ENCODE data around the gene PHOX2A.

The PHOX2A gene

DNA sequence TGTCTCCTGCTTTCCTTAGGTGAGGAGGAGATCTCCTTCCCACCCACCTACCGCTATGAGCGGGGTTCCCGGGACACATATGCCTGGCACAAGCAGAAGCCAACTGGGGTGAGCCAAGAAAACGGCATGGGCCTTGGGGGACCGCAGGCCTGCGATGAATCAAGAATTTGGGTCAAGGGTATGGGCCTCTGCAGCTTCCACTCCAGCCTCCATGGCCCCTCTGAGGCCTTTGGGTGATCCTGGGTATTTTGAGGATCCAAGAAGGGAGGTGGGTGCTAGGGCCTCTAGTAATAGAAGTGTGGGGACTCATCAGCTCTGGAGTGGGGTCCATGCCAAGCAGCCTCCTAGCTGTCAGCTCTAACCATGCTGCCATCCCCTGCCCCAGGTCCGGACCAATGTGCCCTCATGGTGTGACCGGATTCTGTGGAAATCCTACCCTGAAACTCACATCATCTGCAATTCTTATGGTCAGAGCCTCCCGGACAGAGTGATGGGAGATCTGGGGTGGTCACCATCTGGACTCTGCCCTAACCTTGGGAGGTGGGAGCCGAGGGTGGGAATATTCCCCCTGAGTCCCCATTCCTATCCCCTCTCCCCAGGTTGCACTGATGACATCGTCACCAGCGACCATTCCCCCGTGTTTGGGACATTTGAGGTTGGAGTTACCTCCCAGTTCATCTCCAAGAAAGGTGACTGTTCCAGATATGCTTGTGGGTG is 10.8 kb downstream of the PHOX2A start:
- TF ChIP-seq GATA2 (IDR thresholded peaks at IDR 0.05; ENCODE audit: low read depth, low read length) (no peak), GATA3 (IDR thresholded peaks at IDR 0.05; ENCODE audit: low read depth, low read length) (no peak)

DNA sequence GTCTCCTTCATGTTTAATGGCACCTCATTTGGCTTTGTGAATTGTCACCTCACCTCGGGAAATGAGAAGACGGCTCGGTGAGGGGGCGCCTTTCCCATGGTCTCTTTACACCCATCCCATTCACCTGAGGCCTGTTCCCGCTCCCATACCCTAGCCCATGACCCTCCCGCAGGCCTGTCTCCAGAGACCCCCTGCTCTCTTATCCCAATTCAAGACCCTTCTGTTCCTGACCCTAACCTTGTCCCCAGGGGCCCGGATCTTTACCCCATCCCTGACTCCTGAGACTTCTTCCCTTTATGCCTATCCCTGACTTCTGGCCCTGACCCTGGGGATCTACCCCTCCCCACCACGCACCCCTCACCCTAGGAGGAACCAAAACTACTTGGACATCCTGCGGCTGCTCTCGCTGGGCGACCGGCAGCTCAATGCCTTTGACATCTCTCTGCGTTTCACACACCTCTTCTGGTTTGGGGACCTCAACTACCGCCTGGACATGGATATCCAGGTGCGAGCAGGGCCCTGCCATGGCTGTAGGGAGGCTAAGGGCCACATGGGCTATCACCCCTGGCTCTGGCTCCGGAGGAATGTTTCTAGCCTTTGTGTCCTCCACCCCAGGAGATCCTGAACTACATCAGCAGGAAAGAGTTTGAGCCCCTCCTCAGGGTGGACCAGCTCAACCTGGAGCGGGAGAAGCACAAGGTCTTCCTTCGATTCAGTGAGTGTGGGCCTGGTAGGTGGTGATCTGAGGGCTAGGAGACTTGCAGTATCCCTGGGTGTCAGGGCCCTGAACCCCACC is 11.5 kb downstream of the PHOX2A start:
- no peak for TF ChIP-seq GATA2 (IDR thresholded peaks at IDR 0.05; ENCODE audit: low read depth, low read length)
- no peak for TF ChIP-seq GATA3 (IDR thresholded peaks at IDR 0.05; ENCODE audit: low read depth, low read length)

DNA sequence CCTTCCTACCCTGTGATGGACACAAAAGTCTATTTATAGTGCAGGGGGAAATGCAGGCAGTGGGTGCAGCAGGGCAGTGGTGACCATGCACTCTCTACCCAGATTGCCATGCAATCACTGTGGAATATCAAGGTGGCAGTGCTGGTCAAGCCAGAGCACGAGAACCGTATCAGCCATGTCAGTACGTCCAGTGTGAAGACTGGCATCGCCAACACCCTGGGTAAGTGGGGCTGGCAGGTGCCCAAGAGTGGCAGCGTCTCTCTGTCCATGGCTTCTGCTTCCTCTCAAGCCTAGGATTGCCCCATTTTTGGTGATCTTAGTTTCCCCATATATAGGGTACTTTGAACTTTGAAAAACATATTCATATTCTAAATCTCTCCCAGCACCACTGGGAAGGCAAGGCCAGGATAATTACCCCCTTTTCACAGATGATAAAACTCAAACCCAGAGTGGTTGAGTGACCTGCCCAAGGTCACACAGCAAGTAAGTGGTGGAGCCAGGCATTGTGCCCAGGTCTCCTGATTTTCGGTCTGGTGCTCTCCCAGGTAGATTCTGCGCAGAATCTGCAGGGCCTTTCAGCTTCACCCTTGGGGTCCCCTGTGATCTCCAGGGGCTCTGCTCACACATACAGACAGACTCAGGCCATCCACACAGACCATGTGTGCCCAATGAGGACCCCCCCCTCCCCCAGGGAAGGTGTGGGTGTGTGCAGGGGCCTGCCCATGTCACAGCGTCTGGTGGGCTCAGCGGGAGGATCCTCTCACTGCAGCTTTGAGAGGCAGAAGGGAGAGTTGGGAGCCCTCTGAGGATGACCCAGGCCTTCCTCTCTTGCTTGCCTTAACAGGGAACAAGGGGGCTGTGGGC is 12.3 kb downstream of the PHOX2A start:
- TF ChIP-seq GATA3 (IDR thresholded peaks at IDR 0.05; ENCODE audit: low read depth, low read length) (no peak), GATA2 (IDR thresholded peaks at IDR 0.05; ENCODE audit: low read depth, low read length) (no peak)

DNA sequence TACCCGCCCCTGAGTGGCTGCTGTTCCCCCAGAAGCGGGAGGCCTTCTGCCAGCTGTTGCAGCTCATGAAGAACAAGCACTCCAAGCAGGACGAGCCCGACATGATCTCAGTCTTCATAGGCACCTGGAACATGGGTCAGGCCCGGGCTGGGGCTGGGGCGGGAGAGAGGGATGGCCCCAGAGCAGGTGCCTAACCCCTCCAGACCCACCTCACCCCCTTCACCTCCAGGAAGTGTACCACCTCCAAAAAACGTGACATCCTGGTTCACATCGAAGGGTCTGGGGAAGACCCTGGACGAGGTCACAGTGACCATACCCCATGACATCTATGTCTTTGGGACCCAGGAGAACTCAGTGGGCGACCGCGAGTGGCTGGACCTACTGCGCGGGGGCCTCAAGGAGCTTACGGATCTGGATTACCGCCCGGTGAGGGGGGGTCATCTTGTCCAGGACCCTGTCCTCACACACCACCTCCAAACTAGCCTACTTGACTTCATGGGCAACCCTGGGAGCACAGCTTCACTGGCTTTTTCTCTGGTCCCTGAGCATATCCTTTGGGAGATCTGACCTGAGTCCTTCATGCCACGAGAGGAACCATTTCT is 13.1 kb downstream of the PHOX2A start:
- no peak for TF ChIP-seq GATA2 (IDR thresholded peaks at IDR 0.05; ENCODE audit: low read depth, low read length)
- no peak for TF ChIP-seq GATA3 (IDR thresholded peaks at IDR 0.05; ENCODE audit: low read depth, low read length)

DNA sequence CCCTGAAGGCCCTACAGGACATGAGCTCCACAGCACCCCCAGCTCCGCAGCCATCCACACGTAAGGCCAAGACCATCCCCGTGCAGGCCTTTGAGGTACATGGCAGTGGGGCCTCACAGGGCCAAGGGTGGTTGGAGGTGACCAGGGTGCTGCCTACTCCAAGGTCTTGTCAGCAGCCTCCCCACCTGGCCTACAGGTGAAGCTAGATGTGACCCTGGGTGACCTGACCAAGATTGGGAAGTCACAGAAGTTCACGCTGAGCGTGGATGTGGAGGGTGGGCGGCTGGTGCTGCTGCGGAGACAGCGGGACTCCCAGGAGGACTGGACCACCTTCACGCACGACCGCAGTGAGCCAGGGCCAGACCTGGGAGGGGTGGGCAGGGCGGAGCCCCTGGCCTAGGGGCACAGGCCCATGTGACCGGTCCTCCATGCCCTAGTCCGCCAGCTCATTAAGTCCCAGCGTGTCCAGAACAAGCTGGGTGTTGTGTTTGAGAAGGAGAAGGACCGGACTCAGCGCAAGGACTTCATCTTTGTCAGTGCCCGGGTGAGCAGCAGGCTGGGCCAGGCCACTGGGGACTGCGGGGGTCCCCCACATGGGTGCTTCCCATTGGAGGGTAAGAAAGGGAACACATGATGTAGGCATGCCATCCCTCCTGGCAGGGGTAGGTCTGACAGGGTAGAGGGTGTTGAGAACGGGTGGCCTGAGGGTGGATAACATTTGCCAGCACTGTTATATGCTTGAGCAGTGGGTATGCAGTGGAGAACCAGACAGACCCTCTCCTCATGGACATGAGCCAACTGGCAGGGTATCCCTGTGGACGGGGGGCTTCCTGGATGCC is 13.8 kb downstream of the PHOX2A start:
- TF ChIP-seq GATA3 (IDR thresholded peaks at IDR 0.05; ENCODE audit: low read depth, low read length) (no peak), GATA2 (IDR thresholded peaks at IDR 0.05; ENCODE audit: low read depth, low read length) (no peak)

DNA sequence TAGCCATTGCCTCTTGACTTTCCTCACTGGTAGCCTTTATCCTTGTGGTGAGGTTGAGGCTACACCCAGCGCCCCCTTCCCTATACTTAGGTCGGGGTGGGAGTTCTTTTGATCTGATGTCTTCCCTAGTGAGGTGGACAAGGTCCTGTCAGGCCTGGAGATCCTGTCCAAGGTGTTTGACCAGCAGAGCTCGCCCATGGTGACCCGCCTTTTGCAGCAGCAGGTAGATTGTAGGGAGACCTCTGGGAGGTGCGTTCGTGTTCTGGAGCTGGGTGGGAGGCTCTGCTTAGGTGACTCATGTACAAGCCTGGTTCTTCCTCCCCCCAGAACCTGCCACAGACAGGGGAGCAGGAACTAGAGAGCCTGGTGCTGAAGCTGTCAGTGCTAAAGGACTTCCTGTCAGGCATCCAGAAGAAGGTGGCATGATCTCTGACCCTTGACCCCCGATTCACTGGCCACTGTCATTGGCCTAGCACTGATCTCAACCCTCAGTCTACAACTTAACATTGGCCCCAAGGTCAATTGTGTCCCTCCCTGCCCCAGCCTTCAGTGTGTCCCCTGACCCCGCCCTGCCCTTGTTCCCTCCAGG is 14.5 kb downstream of the PHOX2A start:
- TF ChIP-seq GATA2 (IDR thresholded peaks at IDR 0.05; ENCODE audit: low read depth, low read length), result no peak
- TF ChIP-seq GATA3 (IDR thresholded peaks at IDR 0.05; ENCODE audit: low read depth, low read length), result no peak

DNA sequence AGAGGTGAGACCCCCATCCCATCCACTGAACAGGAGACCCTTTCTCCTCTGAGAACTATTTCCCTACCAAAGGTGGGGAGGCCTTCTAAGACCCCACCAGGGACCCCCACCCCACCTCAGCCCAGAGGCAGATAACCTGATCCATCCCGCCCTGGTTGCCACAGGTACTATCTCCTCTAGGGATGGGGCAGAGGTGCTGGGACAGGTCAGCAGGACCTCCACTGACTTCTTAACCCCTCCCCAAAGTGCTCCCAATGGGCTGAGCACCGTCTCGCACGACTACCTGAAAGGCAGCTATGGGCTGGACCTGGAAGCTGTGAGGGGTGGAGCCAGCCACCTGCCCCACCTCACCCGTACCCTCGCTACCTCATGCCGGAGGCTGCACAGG is 15.1 kb downstream of the PHOX2A start:
- TF ChIP-seq GATA3 (IDR thresholded peaks at IDR 0.05; ENCODE audit: low read depth, low read length), result no peak
- TF ChIP-seq GATA2 (IDR thresholded peaks at IDR 0.05; ENCODE audit: low read depth, low read length), result no peak

DNA sequence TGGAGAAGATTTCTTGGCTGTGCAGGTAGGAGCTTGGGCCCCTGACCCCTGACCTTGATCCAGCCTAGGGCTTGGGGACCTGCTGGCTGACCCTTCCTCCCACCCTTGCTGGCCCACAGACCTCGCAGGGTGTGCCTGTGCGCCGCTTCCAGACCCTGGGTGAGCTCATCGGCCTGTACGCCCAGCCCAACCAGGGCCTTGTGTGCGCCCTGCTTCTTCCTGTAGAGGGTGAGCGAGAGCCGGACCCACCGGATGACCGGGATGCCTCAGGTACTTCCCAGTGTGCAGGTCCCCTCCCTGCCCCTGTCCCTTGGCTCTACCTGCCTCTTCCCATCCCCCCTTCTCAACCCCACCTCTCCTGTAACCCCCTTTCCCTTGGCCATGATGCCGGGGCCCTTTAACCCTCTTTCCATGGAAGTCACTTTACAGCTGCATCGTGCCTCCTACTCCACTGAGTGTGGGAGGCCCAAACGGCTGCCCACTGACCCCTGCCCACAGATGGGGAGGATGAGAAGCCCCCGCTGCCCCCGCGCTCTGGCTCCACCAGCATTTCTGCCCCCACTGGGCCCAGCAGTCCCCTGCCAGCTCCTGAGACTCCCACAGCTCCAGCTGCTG is 15.6 kb downstream of the PHOX2A start:
- TF ChIP-seq GATA3 (IDR thresholded peaks at IDR 0.05; ENCODE audit: low read depth, low read length) (no peak), GATA2 (IDR thresholded peaks at IDR 0.05; ENCODE audit: low read depth, low read length) (no peak)

DNA sequence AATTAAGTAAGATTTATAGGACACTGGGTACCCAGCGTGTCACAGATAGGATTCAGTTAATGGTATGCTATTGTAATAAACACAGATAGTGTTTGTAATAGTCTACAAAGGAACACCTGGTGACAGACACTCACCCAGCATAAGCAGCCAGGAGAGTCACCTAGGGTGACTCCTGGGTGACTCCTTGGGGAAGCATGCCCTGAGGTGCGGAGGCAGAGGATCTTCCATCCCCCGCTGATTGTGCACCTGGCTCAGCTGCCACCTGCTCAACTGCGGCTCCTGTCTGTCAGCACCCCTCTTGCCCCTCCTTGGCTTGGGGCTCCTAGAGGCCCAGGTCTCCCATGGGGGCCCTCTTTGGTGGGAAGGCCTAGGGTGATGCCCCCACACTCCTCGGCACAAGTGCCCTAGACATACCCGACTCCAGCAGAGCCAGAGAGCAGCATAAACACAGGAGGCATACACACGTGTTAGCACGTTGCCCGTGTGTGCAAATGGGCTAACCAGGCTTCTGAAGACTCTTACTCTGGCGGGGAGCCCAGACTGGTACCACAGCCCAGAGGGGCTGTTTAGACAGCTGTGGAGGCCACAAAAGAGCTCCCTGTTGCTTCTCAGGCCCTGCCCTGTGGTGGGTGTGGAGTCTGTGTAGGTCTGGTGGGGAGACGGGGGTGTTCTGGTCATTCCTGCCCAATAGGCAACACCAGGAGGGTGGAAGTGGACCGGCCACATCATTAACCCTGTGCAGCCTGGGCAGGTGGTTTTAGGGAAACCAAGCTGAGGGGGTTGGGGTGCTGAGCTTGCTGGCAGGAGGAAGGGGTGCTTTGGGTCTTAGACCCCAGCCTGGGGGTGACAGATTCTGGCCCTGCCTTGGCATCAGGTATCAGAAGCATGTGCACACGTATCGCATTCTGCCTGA is 16.4 kb downstream of the PHOX2A start:
- TF ChIP-seq GATA3 (IDR thresholded peaks at IDR 0.05; ENCODE audit: low read depth, low read length) (no peak), GATA2 (IDR thresholded peaks at IDR 0.05; ENCODE audit: low read depth, low read length) (no peak)

DNA sequence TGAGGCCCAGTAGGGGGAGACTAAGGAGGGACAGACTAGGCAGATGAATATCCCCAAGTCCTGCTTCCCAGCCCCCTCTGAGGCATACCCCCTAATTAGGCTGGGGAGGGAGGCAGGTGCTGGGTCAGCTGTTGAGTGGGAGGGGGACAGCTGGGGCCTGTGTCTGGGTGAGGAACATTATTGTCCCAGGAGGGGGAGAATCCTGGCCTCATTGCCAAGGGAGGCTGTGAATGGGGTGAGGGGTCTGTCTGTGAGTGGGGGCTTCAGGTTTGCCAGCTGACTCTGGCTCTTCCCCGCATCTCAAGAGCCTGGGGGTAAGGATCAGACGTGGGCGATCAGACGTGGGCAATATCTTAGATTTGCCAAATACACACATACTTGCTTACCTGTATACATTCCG is 17.3 kb downstream of the PHOX2A start:
- no peak for TF ChIP-seq GATA2 (IDR thresholded peaks at IDR 0.05; ENCODE audit: low read depth, low read length)
- no peak for TF ChIP-seq GATA3 (IDR thresholded peaks at IDR 0.05; ENCODE audit: low read depth, low read length)

DNA sequence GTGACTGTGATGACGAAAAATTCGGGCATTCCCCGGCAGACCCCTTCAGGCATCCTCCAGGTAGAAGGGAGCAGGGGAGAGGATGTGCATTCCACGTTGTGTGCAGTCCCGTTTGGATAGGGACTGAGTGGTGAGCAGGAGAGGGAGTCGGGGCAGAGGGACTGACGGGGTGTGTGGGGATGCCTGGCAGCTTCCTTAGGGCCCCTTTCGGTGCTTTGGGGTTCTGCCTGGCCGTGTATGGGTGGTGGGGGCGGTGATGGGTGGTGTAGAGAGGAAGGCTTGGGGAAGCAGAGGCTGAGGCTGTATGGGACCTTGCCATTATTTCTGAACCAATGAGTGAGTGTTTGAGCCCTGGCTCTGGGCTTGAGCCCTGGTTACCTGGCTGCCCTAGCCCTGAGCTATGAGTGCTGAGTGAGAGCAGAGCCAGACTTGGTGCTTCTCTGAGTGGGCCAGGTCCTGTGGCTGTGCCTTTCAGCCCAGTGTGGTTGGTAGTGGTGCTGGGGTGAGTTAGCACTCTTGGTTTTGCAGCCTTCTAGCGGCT is 18.5 kb downstream of the PHOX2A start:
- TF ChIP-seq GATA3 (IDR thresholded peaks at IDR 0.05; ENCODE audit: low read depth, low read length) (no peak), GATA2 (IDR thresholded peaks at IDR 0.05; ENCODE audit: low read depth, low read length) (no peak)

Measured in SH-SY5Y (cell line).